Gastrocnemius medialis (tissue), 4 donors: ENCODE measurements around the gene HBM.

ENCODE experiments used
- POLR2A ChIP-seq, 2 donors: fragments of 450-650 bp; IDR thresholded peaks; one replicate each; pipeline ENCODE4 v1.6.1; 2017; ENCODE audit warnings: antibody characterized with exemption in 2 of 2, mild to moderate bottlenecking in 2 of 2, moderate library complexity in 2 of 2
- TF ChIP-seq, protein P1 (sequence below), 5 experiments: fragments of 450-650 bp in 3 of 5; fragments of 200-600 bp in 2 of 5; sonication (generic) in 2 of 5; IDR thresholded peaks in 4 of 5; conservative IDR thresholded peaks in 1 of 5; 1 replicate in 4 of 5; 2 replicates in 1 of 5; pipeline ENCODE4 v1.5.1; 2016 to 2019; ENCODE audit warnings: antibody characterized with exemption in 5 of 5, mild to moderate bottlenecking in 3 of 5, moderate library complexity in 3 of 5

DNA sequence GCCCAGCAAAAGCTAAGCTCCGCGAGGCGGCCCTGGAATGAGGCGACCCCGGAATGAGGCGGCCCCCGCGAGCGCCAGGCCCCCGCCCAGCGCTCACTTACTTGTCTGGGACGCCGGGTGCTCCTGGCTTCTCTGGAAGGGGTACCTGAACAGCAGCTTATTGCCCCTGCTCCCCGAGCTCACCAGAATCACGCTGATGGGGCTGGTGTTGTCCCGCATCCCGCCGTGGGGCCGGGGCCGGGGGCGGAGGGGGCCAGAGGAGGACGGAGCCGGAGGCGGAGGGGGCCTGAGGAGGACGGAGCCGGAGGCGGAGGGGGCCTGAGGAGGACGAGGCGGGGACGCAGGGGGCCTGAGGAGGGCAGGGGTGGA is 27.7 kb upstream of the HBM start:
- TF ChIP-seq POLR2A (IDR thresholded peaks at IDR 0.05), result no peak
- TF ChIP-seq, protein P1, sequence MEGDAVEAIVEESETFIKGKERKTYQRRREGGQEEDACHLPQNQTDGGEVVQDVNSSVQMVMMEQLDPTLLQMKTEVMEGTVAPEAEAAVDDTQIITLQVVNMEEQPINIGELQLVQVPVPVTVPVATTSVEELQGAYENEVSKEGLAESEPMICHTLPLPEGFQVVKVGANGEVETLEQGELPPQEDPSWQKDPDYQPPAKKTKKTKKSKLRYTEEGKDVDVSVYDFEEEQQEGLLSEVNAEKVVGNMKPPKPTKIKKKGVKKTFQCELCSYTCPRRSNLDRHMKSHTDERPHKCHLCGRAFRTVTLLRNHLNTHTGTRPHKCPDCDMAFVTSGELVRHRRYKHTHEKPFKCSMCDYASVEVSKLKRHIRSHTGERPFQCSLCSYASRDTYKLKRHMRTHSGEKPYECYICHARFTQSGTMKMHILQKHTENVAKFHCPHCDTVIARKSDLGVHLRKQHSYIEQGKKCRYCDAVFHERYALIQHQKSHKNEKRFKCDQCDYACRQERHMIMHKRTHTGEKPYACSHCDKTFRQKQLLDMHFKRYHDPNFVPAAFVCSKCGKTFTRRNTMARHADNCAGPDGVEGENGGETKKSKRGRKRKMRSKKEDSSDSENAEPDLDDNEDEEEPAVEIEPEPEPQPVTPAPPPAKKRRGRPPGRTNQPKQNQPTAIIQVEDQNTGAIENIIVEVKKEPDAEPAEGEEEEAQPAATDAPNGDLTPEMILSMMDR (IDR thresholded peaks at IDR 0.05 in 4 of 5, conservative IDR thresholded peaks at IDR 0.05 in 1 of 5), result no peak
